Stimulated activated CD4-positive, alpha-beta T cell treated with anti-CD3 and anti-CD28 coated beads, TNF-alpha, amount 100 ng/mL, for 48 hours (primary cell): ENCODE data around the gene PAPLN.

ENCODE experiments used
- DNase-seq, 3 donors: peaks; one replicate each; pipeline ENCODE4 v3.0.0-alpha.2; 2020; ENCODE audit warnings: low read depth in 3 of 3

PAPLN gene

GRCh38 chr14:73261075-73261474, 23.8 kb downstream of the PAPLN start:
- DNase-seq, result no peak

DNA sequence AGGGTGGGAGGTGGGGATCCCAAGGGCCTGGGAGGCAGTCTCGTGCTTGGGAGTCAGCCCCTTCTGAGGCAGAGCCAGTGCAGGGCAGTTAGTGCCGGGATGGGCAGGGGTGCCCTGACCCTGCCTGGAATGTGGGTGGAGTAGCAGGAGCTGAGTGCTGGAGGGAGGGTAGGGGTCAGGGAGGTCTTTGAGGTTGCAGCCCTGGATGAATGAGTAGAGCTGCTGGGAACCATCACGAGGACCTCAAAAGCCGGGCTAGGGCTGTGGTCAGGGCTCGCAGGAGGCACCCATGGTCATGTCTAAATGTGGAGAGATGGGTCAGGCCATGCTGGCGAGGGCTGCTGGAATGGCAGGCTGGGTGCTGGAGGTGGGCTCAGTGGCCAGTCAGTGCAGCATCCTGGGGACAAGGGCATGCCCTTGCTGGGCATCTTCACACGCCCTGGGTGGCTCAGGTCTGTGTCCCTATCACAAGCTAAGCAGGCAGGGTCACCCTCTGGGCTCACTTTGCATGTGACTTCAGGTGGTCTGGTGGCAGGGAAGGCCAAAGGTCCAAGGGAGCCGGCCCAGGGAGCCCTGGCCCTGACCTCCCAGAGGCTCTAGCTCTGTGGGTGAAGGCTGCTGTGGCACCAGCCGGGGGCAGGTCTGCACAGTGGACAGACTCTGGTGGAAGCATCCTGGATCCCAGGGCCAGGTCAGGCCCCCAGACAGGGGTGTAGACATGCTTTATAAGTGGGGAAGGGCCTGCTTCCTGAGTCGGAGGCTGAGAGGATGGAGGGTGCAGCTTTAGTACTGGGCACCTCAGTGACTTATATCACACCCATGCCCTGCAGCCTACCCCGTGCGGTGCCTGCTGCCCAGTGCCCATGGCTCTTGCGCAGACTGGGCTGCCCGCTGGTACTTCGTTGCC, 24.5 kb downstream of the PAPLN start:
- DNase-seq, result no peak

DNA sequence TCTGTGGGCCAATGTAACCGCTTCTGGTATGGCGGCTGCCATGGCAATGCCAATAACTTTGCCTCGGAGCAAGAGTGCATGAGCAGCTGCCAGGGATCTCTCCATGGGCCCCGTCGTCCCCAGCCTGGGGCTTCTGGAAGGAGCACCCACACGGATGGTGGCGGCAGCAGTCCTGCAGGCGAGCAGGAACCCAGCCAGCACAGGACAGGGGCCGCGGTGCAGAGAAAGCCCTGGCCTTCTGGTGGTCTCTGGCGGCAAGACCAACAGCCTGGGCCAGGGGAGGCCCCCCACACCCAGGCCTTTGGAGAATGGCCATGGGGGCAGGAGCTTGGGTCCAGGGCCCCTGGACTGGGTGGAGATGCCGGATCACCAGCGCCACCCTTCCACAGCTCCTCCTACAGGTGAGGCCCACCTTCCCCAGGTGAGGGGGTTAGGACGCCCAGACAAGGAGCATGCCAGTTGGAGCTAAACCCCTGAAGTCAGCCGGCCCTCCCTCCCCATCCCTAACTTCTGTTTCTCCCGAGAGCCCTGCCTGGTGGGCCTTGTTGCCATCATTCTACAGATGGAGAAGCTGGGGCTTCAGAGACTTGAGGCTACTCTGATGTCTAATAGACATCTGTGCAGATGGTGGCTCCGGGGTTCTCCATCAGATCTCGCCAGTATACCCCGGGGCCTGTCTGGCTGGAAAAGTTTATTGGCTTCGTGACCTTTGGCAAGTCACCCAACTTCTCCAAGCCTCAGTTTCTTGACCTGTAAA, 25.3 kb downstream of the PAPLN start:
- DNase-seq, result no peak

GRCh38 chr14:73263606-73264005, 26.3 kb downstream of the PAPLN start:
- no peak for DNase-seq

- DNase-seq, result no peak
These were observed 27.0 kb downstream of the PAPLN start for GRCh38 chr14:73264080-73264884.

DNA sequence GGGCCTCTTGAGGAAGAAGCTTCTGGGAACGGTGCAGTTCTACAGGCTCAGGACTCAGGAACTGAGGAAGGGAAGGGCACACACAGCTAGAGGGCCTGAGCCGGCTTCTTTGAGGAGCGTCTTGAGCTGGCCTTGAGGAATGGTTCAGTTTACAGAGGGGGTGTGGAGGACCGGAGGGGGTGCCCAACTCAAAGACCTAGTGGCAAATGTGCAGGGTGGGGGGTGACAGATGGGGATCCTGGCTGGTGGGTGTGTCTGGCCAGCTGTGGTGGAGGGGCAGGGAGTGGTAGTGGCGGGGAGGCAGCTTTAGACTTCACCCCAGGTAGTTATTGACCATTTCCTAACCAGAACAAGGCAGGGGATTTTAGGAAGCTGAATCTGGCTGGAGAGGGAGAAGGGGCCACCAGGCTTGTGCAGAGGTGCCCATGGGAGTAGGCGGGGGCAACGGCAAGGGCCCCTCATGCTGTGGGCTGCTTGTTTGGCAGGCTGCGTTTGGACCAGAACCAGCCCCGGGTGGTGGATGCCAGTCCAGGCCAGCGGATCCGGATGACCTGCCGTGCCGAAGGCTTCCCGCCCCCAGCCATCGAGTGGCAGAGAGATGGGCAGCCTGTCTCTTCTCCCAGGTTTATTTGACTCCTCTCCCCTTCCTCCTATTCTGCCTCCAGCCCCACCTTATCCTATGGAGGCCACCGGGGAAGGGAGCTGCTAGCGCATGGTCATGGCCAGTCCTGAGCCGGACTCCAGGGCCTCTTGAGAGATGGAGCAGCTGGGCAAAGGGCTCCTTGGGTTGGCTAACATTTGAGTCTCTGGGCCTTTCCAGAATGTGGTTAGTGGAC, 27.8 kb downstream of the PAPLN start:
- no peak for DNase-seq

DNA sequence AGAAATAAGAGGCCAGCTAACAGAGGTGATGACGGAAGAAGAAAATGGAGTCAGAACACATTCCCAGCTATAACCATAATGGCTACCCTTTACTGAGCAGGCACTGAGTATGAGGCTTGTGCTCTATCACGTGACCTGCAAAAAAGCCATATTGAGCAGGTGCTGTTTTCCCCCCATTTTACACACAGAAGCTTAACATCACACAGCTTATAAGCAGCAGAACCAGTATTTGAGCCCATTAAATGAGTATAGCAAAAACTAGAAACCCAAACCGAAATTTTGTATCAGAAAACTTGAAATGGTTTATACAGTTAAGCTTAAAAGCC, 28.4 kb downstream of the PAPLN start:
- DNase-seq, result no peak

- DNase-seq, result no peak
These were observed 29.0 kb downstream of the PAPLN start for GRCh38 chr14:73266317-73266716.

DNA sequence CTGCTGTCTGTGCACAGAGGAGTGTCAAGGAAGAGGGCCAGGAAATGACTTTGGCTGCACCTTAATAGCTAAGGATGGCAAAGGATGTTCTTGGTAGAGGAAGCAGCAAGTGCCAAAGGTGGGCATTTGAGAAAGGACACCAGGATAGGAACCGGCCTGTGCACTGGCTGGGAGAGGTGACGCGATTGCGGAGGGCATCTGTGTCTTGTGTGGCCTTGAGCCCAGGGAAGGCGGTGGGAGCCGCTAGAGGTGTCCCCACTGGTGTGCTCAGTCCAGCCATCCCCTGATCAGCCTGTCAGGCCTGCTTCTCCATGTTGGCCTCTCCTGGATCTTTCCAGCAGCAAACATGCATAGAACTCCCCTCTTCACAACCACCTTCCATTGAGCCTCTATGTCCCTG, 30.2 kb downstream of the PAPLN start:
- DNase-seq, result no peak

- peak in 1 of 3 donors; percentile 20 for DNase-seq
These were observed 32.6 kb downstream of the PAPLN start for GRCh38 chr14:73269729-73270531.

DNA sequence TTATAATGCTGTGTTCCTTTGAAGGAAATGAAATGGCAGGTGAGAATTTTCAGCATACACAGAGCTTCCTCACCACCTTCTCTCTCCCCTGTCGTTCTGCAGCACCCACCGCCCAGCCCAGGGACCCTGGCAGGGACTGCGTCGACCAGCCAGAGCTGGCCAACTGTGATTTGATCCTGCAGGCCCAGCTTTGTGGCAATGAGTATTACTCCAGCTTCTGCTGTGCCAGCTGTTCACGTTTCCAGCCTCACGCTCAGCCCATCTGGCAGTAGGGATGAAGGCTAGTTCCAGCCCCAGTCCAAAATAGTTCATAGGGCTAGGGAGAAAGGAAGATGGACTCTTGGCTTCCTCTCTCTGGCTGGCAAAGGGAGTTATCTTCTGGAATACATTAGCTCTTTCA, 35.1 kb downstream of the PAPLN start:
- DNase-seq, result no peak

DNA sequence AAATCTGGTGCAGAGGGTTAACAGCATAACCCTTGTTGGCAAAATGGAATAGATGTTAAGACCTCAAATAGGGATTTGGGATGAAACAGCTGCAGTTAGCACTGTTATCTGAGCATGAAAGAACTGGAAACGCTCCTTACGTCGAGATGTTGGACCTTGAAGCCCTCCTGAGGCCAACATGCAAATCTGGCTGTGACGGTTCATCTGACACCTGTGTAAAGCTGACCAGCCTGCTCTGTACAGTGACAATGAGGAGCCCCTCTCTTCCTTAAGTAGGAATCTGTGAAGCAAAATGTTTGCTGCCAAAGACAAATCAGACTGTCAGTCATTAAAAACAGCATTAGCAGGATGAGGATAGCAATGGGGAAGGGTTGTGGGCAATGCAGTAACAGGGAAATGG, 36.5 kb downstream of the PAPLN start:
- DNase-seq, result no peak

GRCh38 chr14:73276836-73277235, 39.5 kb downstream of the PAPLN start:
- no peak for DNase-seq

DNA sequence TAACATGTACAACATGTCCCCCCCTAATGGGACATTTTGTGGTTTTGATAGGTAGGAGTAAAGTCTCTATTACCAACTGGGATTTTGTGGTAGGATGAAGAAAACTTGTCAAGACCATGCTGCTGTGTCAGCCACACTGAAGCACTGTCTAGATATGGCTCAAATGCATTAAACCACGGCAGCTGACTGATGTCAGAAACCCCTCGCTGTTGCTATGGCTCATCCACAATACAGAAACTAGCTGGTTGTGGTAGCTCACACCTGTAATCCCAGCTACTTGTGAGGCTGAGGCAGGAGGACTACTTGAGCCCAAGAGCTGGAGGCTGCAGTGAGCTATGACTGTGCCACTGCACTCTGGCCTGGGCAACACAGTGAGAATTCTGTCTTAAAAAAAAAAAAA, 40.1 kb downstream of the PAPLN start:
- DNase-seq, result no peak

DNA sequence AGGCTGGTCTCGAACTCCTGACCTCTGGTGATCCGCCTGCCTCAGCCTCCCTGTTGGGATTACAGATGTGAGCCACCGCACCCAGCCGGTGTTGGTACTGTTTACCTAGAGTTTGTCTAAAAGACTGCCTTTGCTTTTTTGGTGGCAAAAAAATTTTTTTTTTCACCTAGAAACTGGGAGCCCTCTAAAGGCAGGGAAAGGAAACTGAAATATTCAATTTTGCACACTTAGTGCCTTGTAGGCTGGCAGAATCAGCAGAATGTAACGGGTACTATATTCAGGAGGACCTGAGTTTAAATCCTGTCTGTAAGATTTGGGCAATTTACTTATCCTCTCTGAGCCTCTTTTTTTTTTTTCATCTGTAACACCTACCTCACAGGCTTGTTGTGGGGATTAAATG, 43.6 kb downstream of the PAPLN start:
- DNase-seq, result no peak

DNA sequence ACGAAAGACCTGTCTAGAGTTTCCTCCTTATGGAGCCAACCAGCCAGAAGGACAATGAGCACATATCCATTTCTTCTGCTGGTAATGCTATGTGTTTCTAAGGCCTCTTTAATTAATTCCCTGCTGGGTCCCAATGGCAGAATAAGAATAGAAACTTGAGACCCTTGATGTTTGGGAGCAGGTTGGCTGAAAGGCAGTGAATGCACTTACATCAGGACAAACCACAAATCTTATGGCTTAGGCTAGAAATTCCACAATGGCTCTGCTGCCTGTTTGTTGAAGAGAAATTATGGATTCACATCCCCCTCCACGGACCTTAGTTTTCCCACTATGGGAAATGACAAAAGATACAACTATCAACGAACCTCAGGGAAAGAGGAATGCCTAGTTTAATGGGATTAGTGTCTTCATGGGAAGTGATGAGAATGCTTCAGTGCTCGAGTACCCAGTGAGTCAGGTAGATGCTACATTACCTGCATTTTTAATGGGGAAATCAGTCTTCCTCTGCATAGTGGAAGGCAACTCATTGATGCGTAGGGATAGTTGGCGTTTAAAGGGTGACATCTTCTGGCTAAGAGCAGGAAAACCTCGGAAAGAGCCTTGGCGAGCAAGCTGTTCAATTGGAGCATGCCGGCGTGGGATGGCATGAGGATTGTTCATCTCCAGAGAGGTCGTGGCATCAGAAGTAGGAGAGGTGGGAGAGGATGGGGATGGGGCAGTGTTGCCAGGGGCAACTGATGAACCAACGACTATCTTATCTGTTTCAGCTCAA, 46.5 kb downstream of the PAPLN start:
- no peak for DNase-seq

GRCh38 chr14:73285979-73286378, 48.7 kb downstream of the PAPLN start:
- DNase-seq, result no peak

DNA sequence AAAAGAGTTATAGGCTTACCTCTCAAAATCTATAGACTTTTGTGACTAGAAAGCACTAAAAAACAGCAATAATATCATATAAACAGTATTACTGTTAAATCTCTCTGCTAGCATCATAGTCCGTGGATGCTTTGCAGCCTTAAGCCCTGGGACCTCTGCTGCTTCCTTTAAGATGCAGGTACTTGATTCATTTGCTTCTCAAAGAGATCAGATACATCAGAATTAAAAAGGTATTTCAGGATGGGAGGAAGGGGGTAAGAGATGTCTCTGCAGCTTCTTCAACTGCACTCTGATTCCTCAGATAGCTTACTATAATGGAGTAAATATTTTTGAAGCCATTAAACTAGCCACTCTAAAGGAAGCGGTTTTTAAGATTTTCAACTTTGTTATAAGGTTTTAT, 49.3 kb downstream of the PAPLN start:
- no peak for DNase-seq

- no peak for DNase-seq
These were observed 49.8 kb downstream of the PAPLN start for GRCh38 chr14:73287071-73287470.

- DNase-seq, result no peak
These were observed 52.0 kb downstream of the PAPLN start for GRCh38 chr14:73289308-73289707.
